NT2/D1 (cell line): ENCODE measurements around the gene HNRNPUL1.

Experiments used
- YY1 ChIP-seq: IDR thresholded peaks from 2 replicates; pipeline ENCODE4 v1.6.1; 2011; ENCODE audit not compliant: insufficient read length, insufficient read depth
- ZNF274 ChIP-seq: IDR thresholded peaks from 2 replicates; pipeline ENCODE4 v1.6.1; 2011; ENCODE audit warnings: mild to moderate bottlenecking, low read depth, low read length

- no peak for TF ChIP-seq YY1
- no peak for TF ChIP-seq ZNF274
These were observed 43.8 kb downstream of the HNRNPUL1 start for GRCh38 chr19:41307954-41308449.
